H9 (cell line): ENCODE results near the gene ATP5MC2. TPM values are rescaled to one million over a fixed set of nuclear protein-coding genes. Genes with fewer than 3 reads are reported as not detected.

Experiments used
- DNase-seq: peaks from one replicate; pipeline ENCODE4 v3.0.0-alpha.2; 2017
- H2AFZ ChIP-seq: one replicate; pipeline ENCODE4 v1.6.1; 2013; ENCODE audit warnings: mild to moderate bottlenecking, low read length, control low read depth, moderate library complexity
- H2AK5ac ChIP-seq: 2 replicates; pipeline ENCODE4 v1.6.1; 2013; ENCODE audit warnings: low read length, control low read depth, mixed read lengths; ENCODE audit not compliant: insufficient read length
- H2BK120ac ChIP-seq: one replicate; pipeline ENCODE4 v1.6.1; 2013; ENCODE audit warnings: low read depth, mild to moderate bottlenecking, low read length, control low read depth, inconsistent platforms; ENCODE audit not compliant: poor library complexity, severe bottlenecking
- H2BK12ac ChIP-seq: 2 replicates; pipeline ENCODE4 v1.6.1; 2013; ENCODE audit warnings: low read length, control low read depth, mixed read lengths, low read depth; ENCODE audit not compliant: insufficient read length
- H2BK15ac ChIP-seq: 2 replicates; pipeline ENCODE4 v1.6.1; 2013; ENCODE audit warnings: low read depth, low read length, control low read depth
- H2BK20ac ChIP-seq: one replicate; pipeline ENCODE4 v1.6.1; 2013; ENCODE audit warnings: low read depth, mild to moderate bottlenecking, low read length, control low read depth, inconsistent platforms; ENCODE audit not compliant: poor library complexity, severe bottlenecking
- H2BK5ac ChIP-seq: 2 replicates; pipeline ENCODE4 v1.6.1; 2013; ENCODE audit warnings: low read length, control low read depth, mixed read lengths; ENCODE audit not compliant: insufficient read length
- H3K14ac ChIP-seq: 2 replicates; pipeline ENCODE4 v1.6.1; 2013; ENCODE audit warnings: low read length, control low read depth; ENCODE audit not compliant: insufficient read depth
- H3K18ac ChIP-seq: 2 replicates; pipeline ENCODE4 v1.6.1; 2013; ENCODE audit warnings: low read depth, mild to moderate bottlenecking, mixed read lengths, low read length, control low read depth; ENCODE audit not compliant: insufficient read length
- H3K23ac ChIP-seq: 2 replicates; pipeline ENCODE4 v1.6.1; 2013; ENCODE audit warnings: low read length, control low read depth, mixed read lengths, low read depth; ENCODE audit not compliant: insufficient read length
- H3K23me2 ChIP-seq: 2 replicates; pipeline ENCODE4 v1.6.1; 2013; ENCODE audit warnings: low read depth, mild to moderate bottlenecking, mixed read lengths, low read length, control low read depth; ENCODE audit not compliant: insufficient read length, poor library complexity, severe bottlenecking
- H3K27ac ChIP-seq: 2 replicates; pipeline ENCODE4 v1.5.1; 2013; ENCODE audit warnings: low read length, control low read depth, mixed read lengths, low read depth; ENCODE audit not compliant: insufficient read length
- H3K27me3 ChIP-seq: 2 replicates; pipeline ENCODE4 v1.6.1; 2013; ENCODE audit warnings: low read length, control low read depth, inconsistent platforms; ENCODE audit not compliant: insufficient read depth
- H3K4ac ChIP-seq: 2 replicates; pipeline ENCODE4 v1.6.1; 2013; ENCODE audit warnings: low read depth, mild to moderate bottlenecking, control low read depth, inconsistent platforms, low read length, moderate library complexity
- H3K4me1 ChIP-seq: 2 replicates; pipeline ENCODE4 v1.6.1; 2013; ENCODE audit warnings: low read length, control low read depth, inconsistent platforms; ENCODE audit not compliant: insufficient read depth
- H3K4me2 ChIP-seq: 2 replicates; pipeline ENCODE4 v1.6.1; 2013; ENCODE audit warnings: low read length, control low read depth, mixed read lengths; ENCODE audit not compliant: insufficient read length, insufficient read depth
- H3K56ac ChIP-seq: 2 replicates; pipeline ENCODE4 v1.6.1; 2013; ENCODE audit warnings: low read depth, mild to moderate bottlenecking, mixed read lengths, low read length, control low read depth; ENCODE audit not compliant: insufficient read length
- H3K79me1 ChIP-seq: 2 replicates; pipeline ENCODE4 v1.6.1; 2013; ENCODE audit warnings: low read depth, mild to moderate bottlenecking, moderate library complexity, low read length, control low read depth, inconsistent platforms; ENCODE audit not compliant: insufficient read depth, poor library complexity, severe bottlenecking
- H3K79me2 ChIP-seq: 2 replicates; pipeline ENCODE4 v1.6.1; 2013; ENCODE audit warnings: low read length, control low read depth, inconsistent platforms; ENCODE audit not compliant: insufficient read depth
- H3K9ac ChIP-seq: 2 replicates; pipeline ENCODE4 v1.6.1; 2013; ENCODE audit warnings: low read length, control low read depth, mixed read lengths; ENCODE audit not compliant: insufficient read length; ENCODE audit errors: extremely low read depth
- H3K9me3 ChIP-seq: one replicate; pipeline ENCODE4 v1.6.1; 2013; ENCODE audit warnings: low read depth, low read length, inconsistent platforms; ENCODE audit not compliant: control insufficient read depth
- H3T11ph ChIP-seq: one replicate; pipeline ENCODE4 v1.6.1; 2013; ENCODE audit warnings: mild to moderate bottlenecking, low read length, control low read depth, inconsistent platforms
- H4K20me1 ChIP-seq: one replicate; pipeline ENCODE4 v1.6.1; 2013; ENCODE audit not compliant: control insufficient read depth, insufficient read length, insufficient read depth
- H4K5ac ChIP-seq: 2 replicates; pipeline ENCODE4 v1.6.1; 2013; ENCODE audit warnings: low read depth, mild to moderate bottlenecking, mixed read lengths, low read length, control low read depth; ENCODE audit not compliant: insufficient read length
- H4K8ac ChIP-seq: replicated peaks from 2 replicates; pipeline ENCODE4 v1.6.1; 2013; ENCODE audit warnings: low read length, control low read depth, mixed read lengths, low read depth; ENCODE audit not compliant: insufficient read length
- H4K91ac ChIP-seq: 2 replicates; pipeline ENCODE4 v1.6.1; 2013; ENCODE audit warnings: low read depth, mild to moderate bottlenecking, moderate library complexity, mixed read lengths, low read length, control low read depth; ENCODE audit not compliant: insufficient read length
- H3K27ac Mint-ChIP-seq, 3 experiments: 2 replicates in 2 of 3; 3 replicates in 1 of 3; pipeline ENCODE4 v1.8.0; 2020 to 2021; ENCODE audit warnings: mixed read lengths in 3 of 3, mild to moderate bottlenecking in 1 of 3, moderate library complexity in 1 of 3
- H3K27me3 Mint-ChIP-seq: 2 replicates; pipeline ENCODE4 v1.8.0; 2021; ENCODE audit warnings: low read depth, mild to moderate bottlenecking, moderate library complexity, mixed read lengths
- H3K36me3 Mint-ChIP-seq, 3 experiments: 2 replicates in 2 of 3; 3 replicates in 1 of 3; pipeline ENCODE4 v1.8.0; 2020 to 2021; ENCODE audit warnings: low read depth in 3 of 3, mixed read lengths in 3 of 3; ENCODE audit not compliant: insufficient read depth in 1 of 3
- H3K4me1 Mint-ChIP-seq, 2 experiments: 2 replicates each; pipeline ENCODE4 v1.8.0; 2020; ENCODE audit warnings: mixed read lengths in 2 of 2
- H3K4me3 Mint-ChIP-seq, 2 experiments: 2 replicates in 1 of 2; 3 replicates in 1 of 2; pipeline ENCODE4 v1.8.0; 2020 to 2021; ENCODE audit warnings: mild to moderate bottlenecking in 2 of 2, mixed read lengths in 2 of 2, moderate library complexity in 1 of 2
- H3K9me3 Mint-ChIP-seq, 2 experiments: 2 replicates in 1 of 2; 3 replicates in 1 of 2; pipeline ENCODE4 v1.8.0; 2020; ENCODE audit warnings: mild to moderate bottlenecking in 2 of 2, mixed read lengths in 2 of 2, moderate library complexity in 1 of 2
- CTCF ChIP-seq: fragments of 200-600 bp; sonication (generic); conservative IDR thresholded peaks from 3 replicates; pipeline ENCODE4 v1.8.0; 2021; ENCODE audit warnings: antibody characterized with exemption, mild to moderate bottlenecking
- WGBS: extraction: QIAGEN DNeasy Blood & Tissue Kit; methylation state at CpG from one replicate; pipeline ENCODE4 v1.1.7; 2013; ENCODE audit warnings: missing lambda C conversion rate, low lambda C conversion rate, mixed read lengths; ENCODE audit not compliant: insufficient read length; ENCODE audit errors: extremely low coverage; 5-methylcytosine and 5-hydroxymethylcytosine counted together
- long read RNA-seq: library from polyadenylated mRNA; unstranded; transcript quantifications from one replicate; pipeline ENCODE4 v2.0.0, GENCODE V29; 2020
- total RNA-seq: library from RNA; stranded (reverse); gene quantifications from 2 replicates; pipeline ENCODE4 v1.2.1, GENCODE V29; 2021

ATP5MC2 gene
- total RNA-seq, result 379 and 389 TPM in 2 replicates
- long read RNA-seq, transcript ATP5MC2-203 (4 exons, 1,976 nt), result minor isoform, 32 of 190 reads
- long read RNA-seq, transcript ATP5MC2-202 (5 exons, 878 nt), result major isoform, 144 of 190 reads
- long read RNA-seq, partial matches to known transcripts, result 0 of 190 reads
- long read RNA-seq, other reads (novel, unspliced or antisense), result 13 of 190 reads

GRCh38 chr12:53675701-53676607, at the start of gene ATP5MC2:
Gene ATP5MC2 (minus strand): TSS chr12:53676083. CDS start chr12:53672614, 3,469 bp downstream.
- peak within 1 kb of the TSS; percentile 79 for H4K5ac ChIP-seq
- H3T11ph ChIP-seq, result no peak within 1 kb of the TSS
- H2BK15ac ChIP-seq, result no peak within 1 kb of the TSS
- H3K23me2 ChIP-seq, result peaks cover 19% of the 10 kb centered on the region
- no peak within 1 kb of the TSS; the same call in 1 of the 2 replicates for H3K4ac ChIP-seq
- no peak within 1 kb of the TSS for H3K23ac ChIP-seq
- Mint-ChIP-seq H3K9me3 (peaks cover 0 to 4% of the 10 kb centered on the region in 2 experiments; a peak in 1 of 5 replicates), H3K27me3 (peaks cover 3% of the 10 kb centered on the region), H3K27ac (peak within 1 kb of the TSS; percentile 99 to 100 (median 99)), H3K36me3 (peaks cover 28 to 38% (median 35%) of the 10 kb centered on the region in 3 experiments; a peak in 6 of 7 replicates), H3K4me1 (peaks cover 30 to 41% of the 10 kb centered on the region in 2 experiments), H3K4me3 (peak within 1 kb of the TSS; percentile 90 to 98)
- peaks cover 7% of the 10 kb centered on the region for H3K4me1 ChIP-seq
- peak within 1 kb of the TSS; percentile 42 for H3K56ac ChIP-seq
- H3K79me2 ChIP-seq, result no peaks in the 10 kb centered on the region
- no peak within 1 kb of the TSS for H4K8ac ChIP-seq
- H2BK20ac ChIP-seq, result no peak within 1 kb of the TSS
- no peak within 1 kb of the TSS for H4K91ac ChIP-seq
- H2BK5ac ChIP-seq, result peak within 1 kb of the TSS; percentile 84
- no peaks in the 10 kb centered on the region for H3K27me3 ChIP-seq
- no peak within 1 kb of the TSS for H2AK5ac ChIP-seq
- TF ChIP-seq CTCF, result peak; percentile 99
- peak within 1 kb of the TSS; percentile 98 for H3K18ac ChIP-seq
- peak within 1 kb of the TSS; percentile 11 for H2BK12ac ChIP-seq
- H3K27ac ChIP-seq, result peak within 1 kb of the TSS; percentile 82
- peak within 1 kb of the TSS; percentile 97 for H3K9ac ChIP-seq
- peak within 1 kb of the TSS; percentile 26 for H2BK120ac ChIP-seq
- peak; percentile 100 for DNase-seq
- peak within 1 kb of the TSS; percentile 95 for H3K14ac ChIP-seq
- H2AFZ ChIP-seq, result no peak within 1 kb of the TSS
- no peaks in the 10 kb centered on the region for H4K20me1 ChIP-seq
- WGBS, result no CpG with 5 or more reads among the region's 61 CpGs
- no peaks in the 10 kb centered on the region for H3K9me3 ChIP-seq
- H3K4me2 ChIP-seq, result peak within 1 kb of the TSS; percentile 87
- peaks cover 3% of the 10 kb centered on the region for H3K79me1 ChIP-seq
